ENCODE results near the gene TFAM.
A peak's percentile ranks its signal among the peaks of the same experiment; 100 is the strongest.

The TFAM gene

GRCh38 chr10:58372607-58373441 lies 12.4 kb upstream of the TFAM start:
- no peaks in the 10 kb centered on the region for H3K27me3 ChIP-seq (ENCODE audit: control insufficient read depth in 1 of 2, insufficient read depth in 2 of 2, low read length in 2 of 2)
- H3K9ac ChIP-seq (ENCODE audit: low read depth in 1 of 2, low read length in 2 of 2): no peak overlapping the region
- no peaks in the 10 kb centered on the region for H3K36me3 ChIP-seq (ENCODE audit: control insufficient read depth in 1 of 2, insufficient read depth in 2 of 2, low read length in 2 of 2)
- H3K4me3 ChIP-seq (ENCODE audit: low read depth in 1 of 2, low read length in 2 of 2): no peak overlapping the region
- H3K9me3 ChIP-seq (ENCODE audit: control insufficient read depth in 1 of 2, low read length in 2 of 2): no peaks in the 10 kb centered on the region
- H3K4me1 ChIP-seq (ENCODE audit: control insufficient read depth in 1 of 2, insufficient read depth in 2 of 2, low read length in 2 of 2): no peaks in the 10 kb centered on the region
- H3K27ac ChIP-seq (ENCODE audit: low read depth, low read length): no peak overlapping the region

DNA sequence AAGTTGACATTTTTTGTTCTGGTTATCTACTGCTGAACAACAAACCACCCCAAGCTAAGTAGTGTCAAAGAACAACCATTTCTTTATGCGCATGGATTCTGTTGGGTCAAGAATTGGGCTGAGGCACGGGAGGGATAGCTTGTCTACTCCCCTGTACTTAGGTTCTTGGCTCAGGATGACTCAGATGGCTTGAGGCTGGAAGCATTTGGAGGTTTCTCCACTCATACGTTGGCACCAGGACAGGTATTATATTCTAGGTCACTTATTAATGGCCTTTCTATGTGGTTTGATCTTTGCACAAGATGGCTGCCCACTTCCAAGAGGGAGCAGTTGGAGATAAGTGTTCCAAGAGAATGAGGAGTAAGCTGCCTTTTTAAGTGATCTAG lies 11.8 kb upstream of the TFAM start:
- no peaks in the 10 kb centered on the region for H3K27me3 ChIP-seq (ENCODE audit: control insufficient read depth in 1 of 2, insufficient read depth in 2 of 2, low read length in 2 of 2)
- H3K27ac ChIP-seq (ENCODE audit: low read depth, low read length): no peak overlapping the region
- H3K4me3 ChIP-seq (ENCODE audit: low read depth in 1 of 2, low read length in 2 of 2): no peak overlapping the region
- H3K9me3 ChIP-seq (ENCODE audit: control insufficient read depth in 1 of 2, low read length in 2 of 2): no peaks in the 10 kb centered on the region
- no peaks in the 10 kb centered on the region for H3K36me3 ChIP-seq (ENCODE audit: control insufficient read depth in 1 of 2, insufficient read depth in 2 of 2, low read length in 2 of 2)
- H3K4me1 ChIP-seq (ENCODE audit: control insufficient read depth in 1 of 2, insufficient read depth in 2 of 2, low read length in 2 of 2): no peaks in the 10 kb centered on the region
- H3K9ac ChIP-seq (ENCODE audit: low read depth in 1 of 2, low read length in 2 of 2): no peak overlapping the region

- no peaks in the 10 kb centered on the region for H3K27me3 ChIP-seq (ENCODE audit: control insufficient read depth in 1 of 2, insufficient read depth in 2 of 2, low read length in 2 of 2)
- no peak overlapping the region for H3K27ac ChIP-seq (ENCODE audit: low read depth, low read length)
Measured at GRCh38 chr10:58382489-58382995, 2.7 kb upstream of the TFAM start.

GRCh38 chr10:58384095-58384494 lies 1.1 kb upstream of the TFAM start:
- Histone ChIP-seq H3K9ac (ENCODE audit: low read depth in 1 of 2, low read length in 2 of 2) (peak overlapping the region; percentile 82 to 84), H3K9me3 (ENCODE audit: control insufficient read depth in 1 of 2, low read length in 2 of 2) (no peaks in the 10 kb centered on the region), H3K27me3 (ENCODE audit: control insufficient read depth in 1 of 2, insufficient read depth in 2 of 2, low read length in 2 of 2) (no peaks in the 10 kb centered on the region), H3K4me3 (ENCODE audit: low read depth in 1 of 2, low read length in 2 of 2) (peak overlapping the region; percentile 94 to 99), H3K4me1 (ENCODE audit: control insufficient read depth in 1 of 2, insufficient read depth in 2 of 2, low read length in 2 of 2) (peaks cover 10 to 11% of the 10 kb centered on the region in 2 donors), H3K27ac (ENCODE audit: low read depth, low read length) (peak overlapping the region; percentile 83), H3K36me3 (ENCODE audit: control insufficient read depth in 1 of 2, insufficient read depth in 2 of 2, low read length in 2 of 2) (peaks cover 0 to 14% of the 10 kb centered on the region in 2 donors)

More at GRCh38 chr10:58382489-58382995, 2.7 kb upstream of the TFAM start:
- H3K4me1 ChIP-seq (ENCODE audit: control insufficient read depth in 1 of 2, insufficient read depth in 2 of 2, low read length in 2 of 2): peaks cover 10 to 11% of the 10 kb centered on the region in 2 donors
- H3K4me3 ChIP-seq (ENCODE audit: low read depth in 1 of 2, low read length in 2 of 2): no peak overlapping the region
- H3K36me3 ChIP-seq (ENCODE audit: control insufficient read depth in 1 of 2, insufficient read depth in 2 of 2, low read length in 2 of 2): peaks cover 0 to 3% of the 10 kb centered on the region in 2 donors
- H3K9ac ChIP-seq (ENCODE audit: low read depth in 1 of 2, low read length in 2 of 2): no peak overlapping the region
- no peaks in the 10 kb centered on the region for H3K9me3 ChIP-seq (ENCODE audit: control insufficient read depth in 1 of 2, low read length in 2 of 2)

GRCh38 chr10:58384544-58384998 lies 639 bp upstream of the TFAM start:
- H3K9me3 ChIP-seq (ENCODE audit: control insufficient read depth in 1 of 2, low read length in 2 of 2): no peaks in the 10 kb centered on the region
- peak overlapping the region; percentile 83 for H3K27ac ChIP-seq (ENCODE audit: low read depth, low read length)
- peak overlapping the region; percentile 94 to 99 for H3K4me3 ChIP-seq (ENCODE audit: low read depth in 1 of 2, low read length in 2 of 2)
- H3K4me1 ChIP-seq (ENCODE audit: control insufficient read depth in 1 of 2, insufficient read depth in 2 of 2, low read length in 2 of 2): peaks cover 10 to 11% of the 10 kb centered on the region in 2 donors
- no peaks in the 10 kb centered on the region for H3K27me3 ChIP-seq (ENCODE audit: control insufficient read depth in 1 of 2, insufficient read depth in 2 of 2, low read length in 2 of 2)
- H3K36me3 ChIP-seq (ENCODE audit: control insufficient read depth in 1 of 2, insufficient read depth in 2 of 2, low read length in 2 of 2): peaks cover 4 to 19% of the 10 kb centered on the region in 2 donors
- peak overlapping the region; percentile 82 to 84 for H3K9ac ChIP-seq (ENCODE audit: low read depth in 1 of 2, low read length in 2 of 2)

- H3K4me1 ChIP-seq (ENCODE audit: control insufficient read depth in 1 of 2, insufficient read depth in 2 of 2, low read length in 2 of 2): peaks cover 10 to 11% of the 10 kb centered on the region in 2 donors
- H3K27me3 ChIP-seq (ENCODE audit: control insufficient read depth in 1 of 2, insufficient read depth in 2 of 2, low read length in 2 of 2): no peaks in the 10 kb centered on the region
- peak overlapping the region; percentile 84 to 91 for H3K9ac ChIP-seq (ENCODE audit: low read depth in 1 of 2, low read length in 2 of 2)
- H3K27ac ChIP-seq (ENCODE audit: low read depth, low read length): peak overlapping the region; percentile 83
- no peaks in the 10 kb centered on the region for H3K9me3 ChIP-seq (ENCODE audit: control insufficient read depth in 1 of 2, low read length in 2 of 2)
- peaks cover 9 to 29% of the 10 kb centered on the region in 2 donors for H3K36me3 ChIP-seq (ENCODE audit: control insufficient read depth in 1 of 2, insufficient read depth in 2 of 2, low read length in 2 of 2)
- peak overlapping the region; percentile 94 to 99 for H3K4me3 ChIP-seq (ENCODE audit: low read depth in 1 of 2, low read length in 2 of 2)
Measured at GRCh38 chr10:58385784-58386112, 538 bp downstream of the TFAM start.

GRCh38 chr10:58389024-58389423 lies 3.8 kb downstream of the TFAM start:
- Histone ChIP-seq H3K9me3 (ENCODE audit: control insufficient read depth in 1 of 2, low read length in 2 of 2) (no peaks in the 10 kb centered on the region), H3K36me3 (ENCODE audit: control insufficient read depth in 1 of 2, insufficient read depth in 2 of 2, low read length in 2 of 2) (peaks cover 16 to 48% of the 10 kb centered on the region in 2 donors), H3K9ac (ENCODE audit: low read depth in 1 of 2, low read length in 2 of 2) (no peak overlapping the region)

DNA sequence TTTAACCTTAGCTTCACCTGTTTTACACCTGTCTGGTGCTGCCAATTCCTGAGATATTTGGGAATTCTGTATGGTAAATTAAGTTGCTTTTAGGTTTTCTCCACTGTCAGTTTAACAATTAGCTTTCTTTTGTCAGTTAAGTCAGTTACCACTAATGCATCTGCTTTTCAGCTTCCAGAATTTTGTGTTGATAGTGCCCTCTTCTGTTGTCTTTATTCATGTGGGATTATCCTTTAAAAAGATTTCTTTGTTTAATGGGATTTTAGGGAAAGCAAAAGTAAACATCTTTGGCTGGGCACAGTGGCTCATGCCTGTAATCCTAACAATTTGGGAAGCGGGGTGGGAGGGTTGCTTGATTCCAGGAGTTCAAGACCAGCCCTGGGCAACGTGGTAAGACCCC lies 8.1 kb downstream of the TFAM start:
- Histone ChIP-seq H3K27ac (ENCODE audit: low read depth, low read length) (no peak overlapping the region), H3K4me3 (ENCODE audit: low read depth in 1 of 2, low read length in 2 of 2) (no peak overlapping the region), H3K36me3 (ENCODE audit: control insufficient read depth in 1 of 2, insufficient read depth in 2 of 2, low read length in 2 of 2) (peaks cover 19 to 57% of the 10 kb centered on the region in 2 donors), H3K4me1 (ENCODE audit: control insufficient read depth in 1 of 2, insufficient read depth in 2 of 2, low read length in 2 of 2) (no peaks in the 10 kb centered on the region), H3K27me3 (ENCODE audit: control insufficient read depth in 1 of 2, insufficient read depth in 2 of 2, low read length in 2 of 2) (no peaks in the 10 kb centered on the region), H3K9me3 (ENCODE audit: control insufficient read depth in 1 of 2, low read length in 2 of 2) (no peaks in the 10 kb centered on the region), H3K9ac (ENCODE audit: low read depth in 1 of 2, low read length in 2 of 2) (no peak overlapping the region)

More at GRCh38 chr10:58389024-58389423, 3.8 kb downstream of the TFAM start:
- no peak overlapping the region for H3K27ac ChIP-seq (ENCODE audit: low read depth, low read length)
- H3K27me3 ChIP-seq (ENCODE audit: control insufficient read depth in 1 of 2, insufficient read depth in 2 of 2, low read length in 2 of 2): no peaks in the 10 kb centered on the region
- no peak overlapping the region for H3K4me3 ChIP-seq (ENCODE audit: low read depth in 1 of 2, low read length in 2 of 2)
- H3K4me1 ChIP-seq (ENCODE audit: control insufficient read depth in 1 of 2, insufficient read depth in 2 of 2, low read length in 2 of 2): peaks cover 10 to 11% of the 10 kb centered on the region in 2 donors

DNA sequence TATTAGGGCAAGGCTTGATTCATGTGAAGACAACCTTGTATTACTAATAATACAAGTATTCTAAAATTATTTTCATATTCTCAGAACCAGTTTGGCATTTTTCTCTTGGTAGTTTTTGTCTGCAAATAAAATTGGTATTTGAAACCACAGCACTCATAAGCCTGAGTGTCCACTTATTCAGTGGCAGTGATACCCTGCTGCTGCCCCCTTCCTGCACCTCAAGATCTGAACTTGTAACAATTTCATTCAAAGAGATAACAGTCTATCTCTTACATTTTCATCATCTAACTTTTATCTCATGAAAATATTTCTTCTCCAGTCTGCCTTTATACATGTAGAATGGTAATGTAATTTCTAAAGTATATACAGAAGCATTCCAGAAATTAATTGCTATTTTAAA lies 9.3 kb downstream of the TFAM start:
- Histone ChIP-seq H3K4me3 (ENCODE audit: low read depth in 1 of 2, low read length in 2 of 2) (no peak overlapping the region), H3K4me1 (ENCODE audit: control insufficient read depth in 1 of 2, insufficient read depth in 2 of 2, low read length in 2 of 2) (no peaks in the 10 kb centered on the region), H3K27me3 (ENCODE audit: control insufficient read depth in 1 of 2, insufficient read depth in 2 of 2, low read length in 2 of 2) (no peaks in the 10 kb centered on the region), H3K9me3 (ENCODE audit: control insufficient read depth in 1 of 2, low read length in 2 of 2) (no peaks in the 10 kb centered on the region), H3K27ac (ENCODE audit: low read depth, low read length) (no peak overlapping the region), H3K9ac (ENCODE audit: low read depth in 1 of 2, low read length in 2 of 2) (no peak overlapping the region), H3K36me3 (ENCODE audit: control insufficient read depth in 1 of 2, insufficient read depth in 2 of 2, low read length in 2 of 2) (peaks cover 16 to 46% of the 10 kb centered on the region in 2 donors)

GRCh38 chr10:58396057-58396456 lies 10.8 kb downstream of the TFAM start:
- Histone ChIP-seq H3K9me3 (ENCODE audit: control insufficient read depth in 1 of 2, low read length in 2 of 2) (no peaks in the 10 kb centered on the region), H3K36me3 (ENCODE audit: control insufficient read depth in 1 of 2, insufficient read depth in 2 of 2, low read length in 2 of 2) (peaks cover 10 to 32% of the 10 kb centered on the region in 2 donors), H3K9ac (ENCODE audit: low read depth in 1 of 2, low read length in 2 of 2) (no peak overlapping the region), H3K27me3 (ENCODE audit: control insufficient read depth in 1 of 2, insufficient read depth in 2 of 2, low read length in 2 of 2) (no peaks in the 10 kb centered on the region), H3K27ac (ENCODE audit: low read depth, low read length) (no peak overlapping the region), H3K4me1 (ENCODE audit: control insufficient read depth in 1 of 2, insufficient read depth in 2 of 2, low read length in 2 of 2) (no peaks in the 10 kb centered on the region), H3K4me3 (ENCODE audit: low read depth in 1 of 2, low read length in 2 of 2) (no peak overlapping the region)

All from duodenal mucosa (tissue), 2 donors.